SK-N-SH treated with all-trans-retinoic acid at 6 μM for 48 hours (cell line): ENCODE data around the gene OR2M5.

Experiments
- ARNTL ChIP-seq: fragments of 450-650 bp; formaldehyde crosslinking; IDR thresholded peaks from 2 replicates; pipeline ENCODE4 v1.5.0; 2020; ENCODE audit warnings: low read depth, mild to moderate bottlenecking, moderate library complexity, borderline replicate concordance
- RARB ChIP-seq: fragments of 250-450 bp; sonication (Bioruptor Pico); IDR thresholded peaks from 2 replicates; pipeline ENCODE4 v1.8.0; 2021; ENCODE audit warnings: mild to moderate bottlenecking, moderate library complexity

DNA sequence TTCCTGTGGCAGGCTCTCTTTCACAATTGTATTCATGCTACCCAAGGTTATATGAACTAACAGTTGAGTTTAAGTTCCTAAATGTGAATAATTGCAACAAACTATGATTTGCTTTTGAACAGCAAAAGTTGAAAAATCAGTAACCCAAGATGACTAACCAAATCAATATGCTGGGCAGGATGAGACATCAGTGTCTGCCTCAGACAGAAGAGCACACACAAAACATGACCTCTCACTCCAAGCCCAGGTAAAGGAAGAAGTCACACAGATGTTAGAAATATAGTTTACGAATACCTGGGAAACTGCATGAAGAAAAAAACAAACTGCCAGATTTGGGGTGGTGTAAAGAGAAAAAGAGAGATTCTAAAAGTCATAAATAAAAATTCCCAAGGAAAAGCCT is 46.4 kb upstream of the OR2M5 start:
- TF ChIP-seq RARB = no peak
- TF ChIP-seq ARNTL (CRISPR knock-in tag) = no peak
